ENCODE measurements around the gene HCAR3.

Gene HCAR3

GRCh38 chr12:122747224-122748135 lies 30.9 kb upstream of the HCAR3 start:
- no peak for ATAC-seq

GRCh38 chr12:122743895-122744525 lies 27.4 kb upstream of the HCAR3 start:
- no peak for ATAC-seq
- TF ChIP-seq ZNF70 (CRISPR knock-in tag; IDR thresholded peaks at IDR 0.05): no peak
- no peak for TF ChIP-seq TCF4 (CRISPR knock-in tag; IDR thresholded peaks at IDR 0.05; ENCODE audit: borderline replicate concordance)
- no peak for TF ChIP-seq ARNTL (CRISPR knock-in tag; IDR thresholded peaks at IDR 0.05; ENCODE audit: borderline replicate concordance, low read depth)
- TF ChIP-seq ZFP30 (CRISPR knock-in tag; IDR thresholded peaks at IDR 0.05): no peak
- no peak for TF ChIP-seq ZC3H10 (CRISPR knock-in tag; IDR thresholded peaks at IDR 0.05)
- no peak for TF ChIP-seq ESRRG (CRISPR knock-in tag; IDR thresholded peaks at IDR 0.05)
- TF ChIP-seq RARB (CRISPR knock-in tag; IDR thresholded peaks at IDR 0.05): no peak
- TF ChIP-seq TSHZ2 (CRISPR knock-in tag; IDR thresholded peaks at IDR 0.05): no peak
- no peak for TF ChIP-seq TOX (CRISPR knock-in tag; IDR thresholded peaks at IDR 0.05; ENCODE audit: borderline replicate concordance)
- TF ChIP-seq ZNF565 (CRISPR knock-in tag; conservative IDR thresholded peaks at IDR 0.05; ENCODE audit: low read depth): no peak
- no peak for TF ChIP-seq ZNF8 (CRISPR knock-in tag; IDR thresholded peaks at IDR 0.05)

More at GRCh38 chr12:122747224-122748135, 30.9 kb upstream of the HCAR3 start:
- no peak for TF ChIP-seq ARNTL (CRISPR knock-in tag; IDR thresholded peaks at IDR 0.05; ENCODE audit: borderline replicate concordance, low read depth)
- no peak for TF ChIP-seq PATZ1 (CRISPR knock-in tag; IDR thresholded peaks at IDR 0.05; ENCODE audit: borderline replicate concordance)
- no peak for TF ChIP-seq ZFP3 (CRISPR knock-in tag; IDR thresholded peaks at IDR 0.05)
- TF ChIP-seq TSHZ2 (CRISPR knock-in tag; IDR thresholded peaks at IDR 0.05): no peak
- no peak for TF ChIP-seq CSRNP3 (CRISPR knock-in tag; IDR thresholded peaks at IDR 0.05)
- no peak for TF ChIP-seq RARB (CRISPR knock-in tag; IDR thresholded peaks at IDR 0.05)
- TF ChIP-seq SNAI2 (CRISPR knock-in tag; IDR thresholded peaks at IDR 0.05): no peak
- no peak for TF ChIP-seq BACH2 (CRISPR knock-in tag; IDR thresholded peaks at IDR 0.05; ENCODE audit: borderline replicate concordance)
- no peak for TF ChIP-seq PPARA (CRISPR knock-in tag; IDR thresholded peaks at IDR 0.05; ENCODE audit: borderline replicate concordance)
- TF ChIP-seq ZNF565 (CRISPR knock-in tag; conservative IDR thresholded peaks at IDR 0.05; ENCODE audit: low read depth): no peak
- TF ChIP-seq ZC3H10 (CRISPR knock-in tag; IDR thresholded peaks at IDR 0.05): no peak
- TF ChIP-seq ISL1 (CRISPR knock-in tag; IDR thresholded peaks at IDR 0.05): no peak
- no peak for TF ChIP-seq ZFP30 (CRISPR knock-in tag; IDR thresholded peaks at IDR 0.05)
- no peak for TF ChIP-seq POU6F1 (CRISPR knock-in tag; IDR thresholded peaks at IDR 0.05; ENCODE audit: borderline replicate concordance, low read depth)
- TF ChIP-seq CSDC2 (CRISPR knock-in tag; IDR thresholded peaks at IDR 0.05): no peak
- TF ChIP-seq GLIS3 (CRISPR knock-in tag; IDR thresholded peaks at IDR 0.05): no peak
- TF ChIP-seq ESRRG (CRISPR knock-in tag; IDR thresholded peaks at IDR 0.05): no peak
- no peak for TF ChIP-seq TOX (CRISPR knock-in tag; IDR thresholded peaks at IDR 0.05; ENCODE audit: borderline replicate concordance)
- no peak for TF ChIP-seq OSR1 (CRISPR knock-in tag; IDR thresholded peaks at IDR 0.05)

Measured in SK-N-SH treated with all-trans-retinoic acid at 6 μM for 48 hours (cell line).